ENCODE data around the gene KIF26B.

KIF26B gene

GRCh38 chr1:245590726-245591125 lies 435.9 kb downstream of the KIF26B start:
- H3K4me1 Mint-ChIP-seq (ENCODE audit: low read depth), result no peaks in the 10 kb centered on the region
- no peaks in the 10 kb centered on the region for H3K36me3 Mint-ChIP-seq (ENCODE audit: low read depth)
- no peaks in the 10 kb centered on the region for H3K9me3 Mint-ChIP-seq
- no peak overlapping the region for H3K4me3 Mint-ChIP-seq
- peaks cover 6% of the 10 kb centered on the region for H3K27me3 Mint-ChIP-seq
- intact Hi-C loops (cut with micrococcal nuclease), result no loop called here
- H3K27ac Mint-ChIP-seq, result no peak overlapping the region

- intact Hi-C loops (cut with micrococcal nuclease), result no loop called here
These were observed 436.8 kb downstream of the KIF26B start for GRCh38 chr1:245591346-245592188.

GRCh38 chr1:245592189-245592460 lies 437.3 kb downstream of the KIF26B start:
- no peaks in the 10 kb centered on the region for H3K4me1 Mint-ChIP-seq (ENCODE audit: low read depth)

More at GRCh38 chr1:245591346-245592188, 436.8 kb downstream of the KIF26B start:
- no peaks in the 10 kb centered on the region for H3K4me1 Mint-ChIP-seq (ENCODE audit: low read depth)
- no peak overlapping the region for H3K27ac Mint-ChIP-seq
- peaks cover 12% of the 10 kb centered on the region for H3K27me3 Mint-ChIP-seq
- H3K36me3 Mint-ChIP-seq (ENCODE audit: low read depth), result no peaks in the 10 kb centered on the region
- H3K4me3 Mint-ChIP-seq, result no peak overlapping the region
- no peaks in the 10 kb centered on the region for H3K9me3 Mint-ChIP-seq

GRCh38 chr1:245598524-245599305 lies 443.9 kb downstream of the KIF26B start:
- Mint-ChIP-seq H3K4me1 (ENCODE audit: low read depth) (no peaks in the 10 kb centered on the region), H3K36me3 (ENCODE audit: low read depth) (no peaks in the 10 kb centered on the region), H3K27ac (no peak overlapping the region), H3K27me3 (peaks cover 6% of the 10 kb centered on the region), H3K9me3 (no peaks in the 10 kb centered on the region), H3K4me3 (no peak overlapping the region)
- intact Hi-C loops (cut with micrococcal nuclease), result no loop called here

More at GRCh38 chr1:245592189-245592460, 437.3 kb downstream of the KIF26B start:
- Mint-ChIP-seq H3K4me3 (no peak overlapping the region), H3K27ac (no peak overlapping the region), H3K27me3 (peaks cover 12% of the 10 kb centered on the region), H3K9me3 (no peaks in the 10 kb centered on the region), H3K36me3 (ENCODE audit: low read depth) (no peaks in the 10 kb centered on the region)
- intact Hi-C loops (cut with micrococcal nuclease), result no loop called here

- Mint-ChIP-seq H3K4me1 (ENCODE audit: low read depth) (no peaks in the 10 kb centered on the region), H3K9me3 (no peaks in the 10 kb centered on the region), H3K4me3 (no peak overlapping the region), H3K27me3 (peaks cover 6% of the 10 kb centered on the region), H3K27ac (no peak overlapping the region), H3K36me3 (ENCODE audit: low read depth) (no peaks in the 10 kb centered on the region)
- intact Hi-C loops (cut with micrococcal nuclease), result loop anchor here (5.0 kb wide), 1 partner anchor 472 kb away; no protein-coding TSS in a partner anchor
These were observed 444.8 kb downstream of the KIF26B start for GRCh38 chr1:245599371-245600174.

GRCh38 chr1:245600658-245601057 lies 445.9 kb downstream of the KIF26B start:
- H3K27ac Mint-ChIP-seq, result no peak overlapping the region
- no peaks in the 10 kb centered on the region for H3K9me3 Mint-ChIP-seq
- intact Hi-C loops (cut with micrococcal nuclease), result loop anchor here (5.0 kb wide), 1 partner anchor 473 kb away; no protein-coding TSS in a partner anchor
- H3K27me3 Mint-ChIP-seq, result peaks cover 8% of the 10 kb centered on the region
- no peak overlapping the region for H3K4me3 Mint-ChIP-seq
- no peaks in the 10 kb centered on the region for H3K36me3 Mint-ChIP-seq (ENCODE audit: low read depth)
- peaks cover 5% of the 10 kb centered on the region for H3K4me1 Mint-ChIP-seq (ENCODE audit: low read depth)

- intact Hi-C loops (cut with micrococcal nuclease), result loop anchor here (5.0 kb wide), 1 partner anchor 476 kb away; no protein-coding TSS in a partner anchor
- no peaks in the 10 kb centered on the region for H3K9me3 Mint-ChIP-seq
- H3K36me3 Mint-ChIP-seq (ENCODE audit: low read depth), result no peaks in the 10 kb centered on the region
- H3K27ac Mint-ChIP-seq, result no peak overlapping the region
- H3K4me1 Mint-ChIP-seq (ENCODE audit: low read depth), result peaks cover 20% of the 10 kb centered on the region
- peaks cover 28% of the 10 kb centered on the region for H3K27me3 Mint-ChIP-seq
- H3K4me3 Mint-ChIP-seq, result no peak overlapping the region
These were observed 448.6 kb downstream of the KIF26B start for GRCh38 chr1:245603311-245603865.

- Mint-ChIP-seq H3K4me1 (ENCODE audit: low read depth) (peaks cover 20% of the 10 kb centered on the region), H3K27ac (no peak overlapping the region), H3K9me3 (no peaks in the 10 kb centered on the region), H3K27me3 (peaks cover 32% of the 10 kb centered on the region), H3K36me3 (ENCODE audit: low read depth) (no peaks in the 10 kb centered on the region), H3K4me3 (no peak overlapping the region)
- intact Hi-C loops (cut with micrococcal nuclease), result loop anchor here (5.0 kb wide), 1 partner anchor 478 kb away; no protein-coding TSS in a partner anchor
These were observed 450.2 kb downstream of the KIF26B start for GRCh38 chr1:245604979-245605378.

- Mint-ChIP-seq H3K36me3 (ENCODE audit: low read depth) (no peaks in the 10 kb centered on the region), H3K27me3 (peaks cover 35% of the 10 kb centered on the region), H3K4me3 (no peak overlapping the region), H3K9me3 (no peaks in the 10 kb centered on the region), H3K27ac (no peak overlapping the region), H3K4me1 (ENCODE audit: low read depth) (peaks cover 20% of the 10 kb centered on the region)
- intact Hi-C loops (cut with micrococcal nuclease), result no loop called here
These were observed 450.8 kb downstream of the KIF26B start for GRCh38 chr1:245605480-245606156.

- Mint-ChIP-seq H3K27me3 (peaks cover 35% of the 10 kb centered on the region), H3K36me3 (ENCODE audit: low read depth) (no peaks in the 10 kb centered on the region), H3K9me3 (no peaks in the 10 kb centered on the region), H3K4me3 (no peak overlapping the region), H3K27ac (no peak overlapping the region), H3K4me1 (ENCODE audit: low read depth) (peaks cover 20% of the 10 kb centered on the region)
- intact Hi-C loops (cut with micrococcal nuclease), result no loop called here
These were observed 451.5 kb downstream of the KIF26B start for GRCh38 chr1:245606157-245606725.

- H3K4me3 Mint-ChIP-seq, result no peak overlapping the region
- no peaks in the 10 kb centered on the region for H3K36me3 Mint-ChIP-seq (ENCODE audit: low read depth)
- peaks cover 35% of the 10 kb centered on the region for H3K27me3 Mint-ChIP-seq
- peaks cover 20% of the 10 kb centered on the region for H3K4me1 Mint-ChIP-seq (ENCODE audit: low read depth)
- H3K9me3 Mint-ChIP-seq, result no peaks in the 10 kb centered on the region
- intact Hi-C loops (cut with micrococcal nuclease), result no loop called here
- H3K27ac Mint-ChIP-seq, result no peak overlapping the region
These were observed 453.5 kb downstream of the KIF26B start for GRCh38 chr1:245608271-245608670.

GRCh38 chr1:245609354-245610150 lies 454.8 kb downstream of the KIF26B start:
- Mint-ChIP-seq H3K27me3 (peaks cover 35% of the 10 kb centered on the region), H3K9me3 (no peaks in the 10 kb centered on the region), H3K4me1 (ENCODE audit: low read depth) (peaks cover 20% of the 10 kb centered on the region), H3K27ac (no peak overlapping the region), H3K4me3 (no peak overlapping the region), H3K36me3 (ENCODE audit: low read depth) (no peaks in the 10 kb centered on the region)
- intact Hi-C loops (cut with micrococcal nuclease), result no loop called here

Measured in dendritic cell treated with granulocyte-macrophage colony-stimulating factor and Interleukin-4, amounts not matched to agents 40 ng/mL and 50 ng/mL, for 4 days (primary cell).